GM12865 (cell line): ENCODE results near the gene TIPIN.
A peak's percentile ranks its signal among the peaks of the same experiment; 100 is the strongest.

ENCODE experiments used
- DNase-seq: peaks from one replicate; pipeline ENCODE4 v3.0.0; 2010; ENCODE audit warnings: low read depth
- H3K4me3 ChIP-seq: 2 replicates; pipeline ENCODE4 v1.5.1; 2011; ENCODE audit warnings: mild to moderate bottlenecking, low read depth, low read length, control low read depth
- CTCF ChIP-seq: IDR thresholded peaks from 2 replicates; pipeline ENCODE4 v1.5.1; 2011; ENCODE audit warnings: low read length, control low read depth, low read depth, inconsistent platforms; ENCODE audit not compliant: insufficient read depth; ENCODE audit errors: missing control alignments

Gene TIPIN

GRCh38 chr15:66287461-66288057 lies 68.9 kb downstream of the TIPIN start:
- peak; percentile 57 for TF ChIP-seq CTCF
- DNase-seq, result peak; percentile 31

More at GRCh38 chr15:66287461-66288057, 68.9 kb downstream of the TIPIN start:
- no peak overlapping the region for H3K4me3 ChIP-seq
